ENCODE data around the gene DNM2. TPM values are rescaled to one million over a fixed set of nuclear protein-coding genes. Genes with fewer than 3 reads are reported as not detected.

DNM2 gene
- total and polyA plus RNA-seq, 2 of the 13 experiments (the other 11 are each of a cell fraction or from before 2014, with no cell fraction given): 41.7 to 59.8 TPM

DNA sequence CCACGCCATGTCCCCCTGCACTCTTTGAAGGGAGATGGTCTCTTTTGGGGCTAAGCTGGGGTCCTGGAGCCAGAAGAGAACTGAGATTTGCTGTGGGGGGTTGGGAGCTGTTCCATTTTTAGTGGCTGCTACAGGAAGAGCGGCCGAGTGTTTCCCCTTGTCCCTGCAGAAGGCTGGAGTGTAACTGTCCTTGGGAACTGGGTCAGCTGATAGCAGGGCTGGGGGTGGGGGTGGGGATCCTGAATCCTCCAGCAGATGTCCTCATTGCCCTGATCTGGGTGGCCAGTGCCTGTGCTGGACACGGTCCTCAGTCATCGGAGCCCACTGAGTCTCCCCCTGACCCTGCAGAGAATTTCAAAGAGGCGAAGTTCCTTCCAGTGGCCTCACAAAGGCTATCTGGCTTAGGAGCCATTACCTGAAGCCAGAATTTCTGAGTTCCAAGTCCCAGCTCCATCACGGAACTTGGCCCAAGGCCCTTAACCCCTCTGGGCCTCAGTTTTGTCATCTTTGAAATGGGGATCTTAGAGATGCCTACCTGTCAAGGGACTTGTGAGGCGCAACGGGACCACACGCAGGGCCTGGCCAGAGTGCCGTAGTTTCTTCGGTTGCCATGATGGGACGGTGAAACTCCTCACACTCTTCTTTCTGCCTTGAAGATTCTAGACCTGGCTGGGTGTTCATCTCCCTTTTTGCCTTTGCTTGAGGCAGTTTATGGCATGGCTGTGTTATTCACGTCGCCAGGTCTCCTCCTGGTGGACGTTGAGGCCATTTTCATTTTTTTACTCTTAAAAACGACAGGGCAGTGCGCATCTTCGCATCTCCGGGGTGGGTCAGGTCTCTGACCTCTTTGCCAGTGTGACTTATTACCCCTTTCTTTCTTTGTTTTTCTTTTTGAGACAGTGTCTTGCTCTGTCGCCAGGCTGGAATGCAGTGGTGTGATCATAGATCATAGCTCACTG lies 51.9 kb downstream of the DNM2 start (continued):
- TF ChIP-seq NR2F6 (IDR thresholded peaks at IDR 0.05) (no peak; the same call in none of the 2 replicates), NR2F6 (CRISPR knock-in tag; IDR thresholded peaks at IDR 0.05) (0 out of 2 replicates have a peak, but pooled peaks have one; percentile 30), RFX5 (IDR thresholded peaks at IDR 0.05; ENCODE audit: low read depth, low read length) (no peak), ZNF709 (CRISPR knock-in tag; IDR thresholded peaks at IDR 0.05) (no peak), ZNF614 (CRISPR knock-in tag; IDR thresholded peaks at IDR 0.05; ENCODE audit: borderline replicate concordance) (peak; percentile 51; the same call in 1 of the 2 replicates), ZNF782 (CRISPR knock-in tag; IDR thresholded peaks at IDR 0.05; ENCODE audit: borderline replicate concordance) (no peak), ZNF768 (CRISPR knock-in tag; IDR thresholded peaks at IDR 0.05) (peak; percentile 46; the same call in 1 of the 2 replicates), TBP (CRISPR knock-in tag; IDR thresholded peaks at IDR 0.05) (no peak), IRF2 (CRISPR knock-in tag; IDR thresholded peaks at IDR 0.05) (no peak), RORA (CRISPR knock-in tag; IDR thresholded peaks at IDR 0.05) (no peak), ZIK1 (CRISPR knock-in tag; IDR thresholded peaks at IDR 0.05; ENCODE audit: borderline replicate concordance, low read depth) (no peak), GFI1 (CRISPR knock-in tag; IDR thresholded peaks at IDR 0.05; ENCODE audit: borderline replicate concordance) (peak; percentile 84), MAZ (IDR thresholded peaks at IDR 0.05; ENCODE audit: borderline replicate concordance, low read depth, low read length) (peak; percentile 65; the same call in 1 of the 2 replicates), MAZ (CRISPR knock-in tag; IDR thresholded peaks at IDR 0.05; ENCODE audit: low read depth) (peak; percentile 63; the same call in 1 of the 2 replicates), POGZ (CRISPR knock-in tag; IDR thresholded peaks at IDR 0.05) (0 out of 2 replicates have a peak, but pooled peaks have one; percentile 10), TRIM24 (CRISPR knock-in tag; IDR thresholded peaks at IDR 0.05) (no peak), HES4 (CRISPR knock-in tag; IDR thresholded peaks at IDR 0.05; ENCODE audit: borderline replicate concordance) (no peak), ZC3H13 (CRISPR knock-in tag; IDR thresholded peaks at IDR 0.05) (no peak), WIZ (CRISPR knock-in tag; IDR thresholded peaks at IDR 0.05) (no peak), MTA3 (CRISPR knock-in tag; IDR thresholded peaks at IDR 0.05) (no peak), CCAR2 (optimal IDR thresholded peaks at IDR 0.05; ENCODE audit: low read depth, low read length) (no peak), ZNF850 (CRISPR knock-in tag; conservative IDR thresholded peaks at IDR 0.05) (no peak), GPN1 (CRISPR knock-in tag; IDR thresholded peaks at IDR 0.05; ENCODE audit: borderline replicate concordance) (no peak)
- TF ChIP-seq, protein P1, sequence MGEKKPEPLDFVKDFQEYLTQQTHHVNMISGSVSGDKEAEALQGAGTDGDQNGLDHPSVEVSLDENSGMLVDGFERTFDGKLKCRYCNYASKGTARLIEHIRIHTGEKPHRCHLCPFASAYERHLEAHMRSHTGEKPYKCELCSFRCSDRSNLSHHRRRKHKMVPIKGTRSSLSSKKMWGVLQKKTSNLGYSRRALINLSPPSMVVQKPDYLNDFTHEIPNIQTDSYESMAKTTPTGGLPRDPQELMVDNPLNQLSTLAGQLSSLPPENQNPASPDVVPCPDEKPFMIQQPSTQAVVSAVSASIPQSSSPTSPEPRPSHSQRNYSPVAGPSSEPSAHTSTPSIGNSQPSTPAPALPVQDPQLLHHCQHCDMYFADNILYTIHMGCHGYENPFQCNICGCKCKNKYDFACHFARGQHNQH (CRISPR knock-in tag; IDR thresholded peaks at IDR 0.05): no peak
- TF ChIP-seq, protein P2, sequence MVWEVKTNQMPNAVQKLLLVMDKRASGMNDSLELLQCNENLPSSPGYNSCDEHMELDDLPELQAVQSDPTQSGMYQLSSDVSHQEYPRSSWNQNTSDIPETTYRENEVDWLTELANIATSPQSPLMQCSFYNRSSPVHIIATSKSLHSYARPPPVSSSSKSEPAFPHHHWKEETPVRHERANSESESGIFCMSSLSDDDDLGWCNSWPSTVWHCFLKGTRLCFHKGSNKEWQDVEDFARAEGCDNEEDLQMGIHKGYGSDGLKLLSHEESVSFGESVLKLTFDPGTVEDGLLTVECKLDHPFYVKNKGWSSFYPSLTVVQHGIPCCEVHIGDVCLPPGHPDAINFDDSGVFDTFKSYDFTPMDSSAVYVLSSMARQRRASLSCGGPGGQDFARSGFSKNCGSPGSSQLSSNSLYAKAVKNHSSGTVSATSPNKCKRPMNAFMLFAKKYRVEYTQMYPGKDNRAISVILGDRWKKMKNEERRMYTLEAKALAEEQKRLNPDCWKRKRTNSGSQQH (CRISPR knock-in tag; IDR thresholded peaks at IDR 0.05; ENCODE audit: low read depth): no peak
- TF ChIP-seq, protein P3, sequence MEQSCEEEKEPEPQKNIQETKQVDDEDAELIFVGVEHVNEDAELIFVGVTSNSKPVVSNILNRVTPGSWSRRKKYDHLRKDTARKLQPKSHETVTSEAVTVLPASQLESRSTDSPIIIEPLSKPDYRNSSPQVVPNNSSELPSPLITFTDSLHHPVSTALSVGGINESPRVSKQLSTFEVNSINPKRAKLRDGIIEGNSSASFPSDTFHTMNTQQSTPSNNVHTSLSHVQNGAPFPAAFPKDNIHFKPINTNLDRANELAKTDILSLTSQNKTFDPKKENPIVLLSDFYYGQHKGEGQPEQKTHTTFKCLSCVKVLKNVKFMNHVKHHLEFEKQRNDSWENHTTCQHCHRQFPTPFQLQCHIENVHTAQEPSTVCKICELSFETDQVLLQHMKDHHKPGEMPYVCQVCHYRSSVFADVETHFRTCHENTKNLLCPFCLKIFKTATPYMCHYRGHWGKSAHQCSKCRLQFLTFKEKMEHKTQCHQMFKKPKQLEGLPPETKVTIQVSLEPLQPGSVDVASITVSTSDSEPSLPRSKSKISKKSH (CRISPR knock-in tag; IDR thresholded peaks at IDR 0.05; ENCODE audit: borderline replicate concordance): no peak
- TF ChIP-seq, protein P4, sequence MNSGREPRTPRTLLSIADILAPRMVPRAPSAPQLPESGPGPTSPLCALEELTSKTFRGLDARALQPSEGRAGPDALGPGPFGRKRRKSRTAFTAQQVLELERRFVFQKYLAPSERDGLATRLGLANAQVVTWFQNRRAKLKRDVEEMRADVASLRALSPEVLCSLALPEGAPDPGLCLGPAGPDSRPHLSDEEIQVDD (CRISPR knock-in tag; IDR thresholded peaks at IDR 0.05; ENCODE audit: borderline replicate concordance): no peak

Data from HepG2 (cell line).